H1 (cell line): ENCODE data around the gene KBTBD2. TPM values are rescaled to one million over a fixed set of nuclear protein-coding genes. Genes with fewer than 3 reads are reported as not detected.

Experiments
- CTCF ChIA-PET: fragments of 300-600 bp; sonication (Branson Sonifier 250); formaldehyde crosslinking; loops from one replicate; lab custom pipeline; 2021; ENCODE audit not compliant: partially characterized antibody; lab: Charles Lee
- POLR2A ChIA-PET: fragments of 300-600 bp; sonication (Branson Sonifier 250); formaldehyde crosslinking; loops from one replicate; lab custom pipeline; 2021; ENCODE audit warnings: inconsistent platforms; ENCODE audit not compliant: partially characterized antibody; lab: Charles Lee
- DNase-seq, 2 experiments: peaks; one replicate each; pipeline versions ENCODE4 v3.0.0 to v3.0.0-alpha.2; 2010 to 2022; ENCODE audit warnings: low spot score in 2 of 2, low read depth in 1 of 2, mixed read lengths in 1 of 2
- FAIRE-seq: peaks from 2 replicates; lab custom pipeline; 2011; peaks lifted over from hg19 to GRCh38; lab: Jason Lieb, UNC
- H2AFZ ChIP-seq: 2 replicates; pipeline ENCODE4 v1.8.1; 2012; ENCODE audit warnings: low read length, inconsistent platforms
- H2AK5ac ChIP-seq: 2 replicates; pipeline ENCODE4 v1.6.1; 2013; ENCODE audit warnings: low read depth, low read length
- H2BK120ac ChIP-seq: replicated peaks from 2 replicates; pipeline ENCODE3; 2013; ENCODE audit warnings: low read depth, low read length, inconsistent platforms
- H2BK12ac ChIP-seq: 2 replicates; pipeline ENCODE4 v1.6.1; 2013; ENCODE audit warnings: low read depth, low read length
- H2BK15ac ChIP-seq: 2 replicates; pipeline ENCODE4 v1.6.1; 2013; ENCODE audit warnings: low read length
- H2BK20ac ChIP-seq: 2 replicates; pipeline ENCODE4 v1.6.1; 2013; ENCODE audit warnings: low read length
- H2BK5ac ChIP-seq: 2 replicates; pipeline ENCODE4 v1.6.1; 2013; ENCODE audit warnings: low read depth, low read length
- H3K14ac ChIP-seq: 2 replicates; pipeline ENCODE4 v1.6.1; 2013; ENCODE audit warnings: inconsistent platforms; ENCODE audit not compliant: insufficient read length
- H3K18ac ChIP-seq: 2 replicates; pipeline ENCODE4 v1.6.1; 2013; ENCODE audit warnings: low read length; ENCODE audit errors: extremely low read depth
- H3K23ac ChIP-seq: 2 replicates; pipeline ENCODE4 v1.6.1; 2013; ENCODE audit warnings: inconsistent platforms; ENCODE audit not compliant: insufficient read length
- H3K23me2 ChIP-seq: 2 replicates; pipeline ENCODE4 v1.6.1; 2013; ENCODE audit warnings: low read depth, low read length
- H3K27ac ChIP-seq: 2 replicates; pipeline ENCODE4 v1.6.1; 2011; ENCODE audit warnings: low read depth, low read length, inconsistent platforms
- H3K27me3 ChIP-seq, 4 experiments: replicated peaks in 1 of 4; 1 replicate in 1 of 4; 2 replicates in 3 of 4; pipeline versions ENCODE4 v1.6.1 to v1.8.1; 2011 to 2013; ENCODE audit warnings: low read length in 3 of 4, mild to moderate bottlenecking in 3 of 4, inconsistent platforms in 2 of 4, mixed read lengths in 2 of 4, moderate library complexity in 1 of 4; ENCODE audit not compliant: control insufficient read depth in 3 of 4, insufficient read depth in 3 of 4; ENCODE audit errors: extremely low read depth in 1 of 4
- H3K36me3 ChIP-seq, 4 experiments: 2 replicates each; pipeline versions ENCODE4 v1.6.1 to v1.8.1; 2011 to 2013; ENCODE audit warnings: mild to moderate bottlenecking in 4 of 4, low read length in 3 of 4, moderate library complexity in 2 of 4, control low read depth in 1 of 4, inconsistent platforms in 1 of 4; ENCODE audit not compliant: insufficient read depth in 4 of 4, control insufficient read depth in 2 of 4
- H3K4ac ChIP-seq: replicated peaks from 2 replicates; pipeline ENCODE3; 2013; ENCODE audit warnings: low read length, low read depth, mixed read lengths, inconsistent platforms; ENCODE audit not compliant: insufficient read length
- H3K4me1 ChIP-seq, 4 experiments: replicated peaks in 1 of 4; 1 replicate in 1 of 4; 2 replicates in 3 of 4; pipeline versions ENCODE4 v1.6.1 to v1.8.1; 2011 to 2013; ENCODE audit warnings: low read length in 3 of 4, inconsistent platforms in 2 of 4, mixed read lengths in 1 of 4; ENCODE audit not compliant: insufficient read depth in 4 of 4, control insufficient read depth in 3 of 4
- H3K4me2 ChIP-seq, 2 experiments: 2 replicates each; pipeline versions ENCODE4 v1.6.1 to v1.8.1; 2011 to 2013; ENCODE audit warnings: low read depth in 2 of 2, low read length in 2 of 2, control low read depth in 1 of 2, inconsistent platforms in 1 of 2, mild to moderate bottlenecking in 1 of 2; ENCODE audit not compliant: insufficient read depth in 1 of 2
- H3K4me3 ChIP-seq, 4 experiments: fragments of 200-600, 300-600 bp in 1 of 4; sonication (generic), shearing (Covaris generic), sonication (Bioruptor Twin) in 1 of 4; 2 replicates each; pipeline versions ENCODE4 v1.5.1 to v1.8.1; 2011 to 2016; ENCODE audit warnings: low read length in 4 of 4, low read depth in 3 of 4, control low read depth in 2 of 4, inconsistent platforms in 2 of 4, mild to moderate bottlenecking in 2 of 4, mixed read lengths in 1 of 4, moderate library complexity in 1 of 4; ENCODE audit not compliant: insufficient read depth in 2 of 4; ENCODE audit errors: extremely low read depth in 1 of 4
- H3K56ac ChIP-seq: replicated peaks from 2 replicates; pipeline ENCODE3; 2013; ENCODE audit warnings: low read depth, mild to moderate bottlenecking, mixed read lengths, low read length, inconsistent platforms; ENCODE audit not compliant: insufficient read length
- H3K79me1 ChIP-seq: 2 replicates; pipeline ENCODE4 v1.6.1; 2013; ENCODE audit warnings: low read depth, low read length, control low read depth
- H3K79me2 ChIP-seq, 2 experiments: 2 replicates each; pipeline versions ENCODE4 v1.6.1 to v1.8.1; 2012 to 2013; ENCODE audit warnings: low read length in 2 of 2, mild to moderate bottlenecking in 2 of 2, inconsistent platforms in 1 of 2; ENCODE audit not compliant: insufficient read depth in 2 of 2, control insufficient read depth in 1 of 2
- H3K9ac ChIP-seq, 4 experiments: replicated peaks in 1 of 4; 1 replicate in 1 of 4; 2 replicates in 3 of 4; pipeline versions ENCODE4 v1.6.1 to v1.8.1; 2011 to 2013; ENCODE audit warnings: low read depth in 3 of 4, low read length in 3 of 4, control low read depth in 2 of 4, mild to moderate bottlenecking in 2 of 4, moderate library complexity in 2 of 4, inconsistent platforms in 1 of 4; ENCODE audit errors: extremely low read depth in 1 of 4
- H3K9me3 ChIP-seq, 2 experiments: 2 replicates each; pipeline versions ENCODE4 v1.6.1 to v1.8.1; 2012 to 2013; ENCODE audit warnings: mild to moderate bottlenecking in 2 of 2, moderate library complexity in 2 of 2, control low read depth in 1 of 2, inconsistent platforms in 1 of 2, low read depth in 1 of 2, low read length in 1 of 2, mixed read lengths in 1 of 2; ENCODE audit not compliant: insufficient read depth in 2 of 2
- H4K20me1 ChIP-seq, 2 experiments: replicated peaks in 1 of 2; 2 replicates each; pipeline versions ENCODE3 to v1.8.1; 2011 to 2013; ENCODE audit warnings: inconsistent platforms in 2 of 2, low read length in 2 of 2, mild to moderate bottlenecking in 1 of 2; ENCODE audit not compliant: insufficient read depth in 2 of 2, control insufficient read depth in 1 of 2
- H4K5ac ChIP-seq: 2 replicates; pipeline ENCODE4 v1.6.1; 2013; ENCODE audit warnings: low read length, low read depth, mixed read lengths, inconsistent platforms; ENCODE audit not compliant: insufficient read length
- H4K8ac ChIP-seq: 2 replicates; pipeline ENCODE4 v1.8.0; 2013; ENCODE audit warnings: mild to moderate bottlenecking, moderate library complexity, low read length, inconsistent platforms; ENCODE audit not compliant: insufficient read depth; ENCODE audit errors: extremely low read depth
- H4K91ac ChIP-seq: replicated peaks from 2 replicates; pipeline ENCODE3; 2013; ENCODE audit warnings: low read length, mixed read lengths, inconsistent platforms; ENCODE audit not compliant: insufficient read length
- EGR1 ChIP-seq: IDR thresholded peaks from 2 replicates; pipeline ENCODE4 v1.6.1; 2011; ENCODE audit warnings: low read depth, low read length, borderline replicate concordance
- EP300 ChIP-seq, 2 experiments: IDR thresholded peaks; 1 replicate in 1 of 2; 2 replicates in 1 of 2; pipeline ENCODE4 v1.6.1; 2011 to 2012; ENCODE audit warnings: low read depth in 2 of 2, low read length in 2 of 2, mild to moderate bottlenecking in 2 of 2, borderline replicate concordance in 1 of 2, inconsistent platforms in 1 of 2, moderate library complexity in 1 of 2
- FOSL1 ChIP-seq: IDR thresholded peaks from 2 replicates; pipeline ENCODE4 v1.6.1; 2011; ENCODE audit warnings: mild to moderate bottlenecking, low read depth, low read length, moderate library complexity; ENCODE audit not compliant: insufficient read depth
- GTF2F1 ChIP-seq: IDR thresholded peaks from 2 replicates; pipeline ENCODE4 v1.6.1; 2012; ENCODE audit warnings: low read depth, low read length, improper control_type of control experiment, borderline replicate concordance
- JUN ChIP-seq: IDR thresholded peaks from 2 replicates; pipeline ENCODE4 v1.6.1; 2011; ENCODE audit warnings: low read depth, mild to moderate bottlenecking, improper control_type of control experiment, low read length
- JUND ChIP-seq: IDR thresholded peaks from 2 replicates; pipeline ENCODE4 v1.6.1; 2011; ENCODE audit warnings: mild to moderate bottlenecking, improper control_type of control experiment, low read length
- KDM5A ChIP-seq: fragments of 200-600 bp; IDR thresholded peaks from 2 replicates; pipeline ENCODE4 v1.7.1; 2012; ENCODE audit warnings: mild to moderate bottlenecking, low read length, inconsistent platforms, mixed read lengths
- POU5F1 ChIP-seq: IDR thresholded peaks from 2 replicates; pipeline ENCODE4 v1.6.1; 2011; ENCODE audit warnings: low read depth, mild to moderate bottlenecking, low read length, moderate library complexity
- RBBP5 ChIP-seq: IDR thresholded peaks from 2 replicates; pipeline ENCODE4 v1.7.1; 2012; ENCODE audit warnings: low read depth, mild to moderate bottlenecking, inconsistent platforms, low read length, moderate library complexity, borderline replicate concordance
- RFX5 ChIP-seq: IDR thresholded peaks from 2 replicates; pipeline ENCODE4 v1.6.1; 2011; ENCODE audit warnings: low read depth, low read length, improper control_type of control experiment, borderline replicate concordance
- SRF ChIP-seq: IDR thresholded peaks from 2 replicates; pipeline ENCODE4 v1.6.1; 2011; ENCODE audit warnings: mild to moderate bottlenecking, low read depth, low read length, moderate library complexity
- TAF1 ChIP-seq: IDR thresholded peaks from 2 replicates; pipeline ENCODE4 v1.6.1; 2011; ENCODE audit warnings: mild to moderate bottlenecking, low read depth, low read length
- YY1 ChIP-seq: IDR thresholded peaks from 2 replicates; pipeline ENCODE4 v1.6.1; 2011; ENCODE audit warnings: low read depth, mild to moderate bottlenecking, low read length
- WGBS, 2 experiments: shearing (Covaris generic) in 1 of 2; methylation state at CpG; one replicate each; pipeline versions ENCODE4 v1.1.6 to v1.1.7; 2013 to 2015; ENCODE audit warnings: low lambda C conversion rate in 2 of 2, mixed read lengths in 2 of 2, inconsistent platforms in 1 of 2, low coverage in 1 of 2, missing lambda C conversion rate in 1 of 2; ENCODE audit not compliant: insufficient replicate concordance in 2 of 2, insufficient coverage in 1 of 2, insufficient read length in 1 of 2; ENCODE audit errors: extremely low coverage in 1 of 2, missing lambda C conversion rate in 1 of 2; 5-methylcytosine and 5-hydroxymethylcytosine counted together
- polyA plus RNA-seq, 7 experiments: library from polyadenylated mRNA; depleted of rRNA in 3 of 7; stranded (reverse) in 5 of 7; unstranded in 2 of 7; fragments of >200 nt in 5 of 7; fragments of 200-250 nt in 2 of 7; gene quantifications; 1 replicate in 5 of 7; 2 replicates in 1 of 7; 4 replicates in 1 of 7; pipeline versions ENCODE4 v1.2.1 to v1.2.3, GENCODE V29; 2011 to 2013; ENCODE audit warnings: missing spikeins in 2 of 7, mixed read lengths in 2 of 7
- total RNA-seq: library from RNA; stranded (reverse); fragmentation: NEBNext Ultra II Directional; extraction: Animal tissue kit (Norgen Biotek cat#: 25700); gene quantifications from 2 replicates; pipeline ENCODE4 v1.2.1, GENCODE V29; 2021

The KBTBD2 gene
- total and polyA plus RNA-seq, 2 of the 8 experiments (the other 6 are each of a cell fraction or from before 2014, with no cell fraction given): 13.1 to 25.7 TPM

- Histone ChIP-seq H3K23ac (no peak overlapping the region), H2BK120ac (no peak overlapping the region), H3K14ac (no peak overlapping the region), H3K9ac (no peak overlapping the region), H3K36me3 (no peaks in the 10 kb centered on the region), H3K4me3 (no peak overlapping the region), H3K9me3 (no peaks in the 10 kb centered on the region), H2AK5ac (no peak overlapping the region), H3K27me3 (no peaks in the 10 kb centered on the region; a peak in 1 of 7 replicates), H2BK20ac (no peak overlapping the region), H2BK15ac (no peak overlapping the region), H3K79me2 (no peaks in the 10 kb centered on the region), H3K18ac (no peak overlapping the region), H3K23me2 (0 out of 2 replicates have a peak, but pooled peaks cover 2% of the 10 kb centered on the region), H4K8ac (no peak overlapping the region), H3K79me1 (no peaks in the 10 kb centered on the region), H2BK12ac (no peak overlapping the region), H3K4me1 (no peaks in the 10 kb centered on the region; a peak in 1 of 7 replicates), H3K4ac (no peak overlapping the region), H2BK5ac (no peak overlapping the region), H4K20me1 (no peaks in the 10 kb centered on the region), H3K27ac (no peak overlapping the region), H4K91ac (no peak overlapping the region), H2AFZ (no peak overlapping the region), H4K5ac (no peak overlapping the region), H3K4me2 (no peak overlapping the region), H3K56ac (no peak overlapping the region)
- FAIRE-seq (no peak), DNase-seq (no peak)
- WGBS, 2 experiments: 90% methylated on average over 6 of the region's 7 CpGs; no CpG with 5 or more reads in 1 of the 2 experiments
- ChIA-PET POLR2A (interaction anchor here (0.5 to 2.1 kb wide), 4 partner anchors 9 to 208 kb away, joined by 3 to 11 read pairs (median 4); partner anchors contain the start of gene KBTBD2), CTCF (interaction anchor here (1.2 to 2.1 kb wide), 3 partner anchors 9 to 101 kb away, joined by 3 to 11 read pairs (median 3); no protein-coding TSS in a partner anchor)
- no peak for TF ChIP-seq EGR1
- TF ChIP-seq TAF1: no peak
- TF ChIP-seq POU5F1: no peak
- no peak for TF ChIP-seq RBBP5
- no peak for TF ChIP-seq KDM5A
- no peak for TF ChIP-seq RFX5
- no peak for TF ChIP-seq EP300 (IDR thresholded peaks at IDR 0.05; ENCODE audit: borderline replicate concordance in 1 of 2, low read depth in 2 of 2, low read length in 2 of 2)
- no peak for TF ChIP-seq SRF
- no peak for TF ChIP-seq YY1
- TF ChIP-seq JUND: no peak
- TF ChIP-seq GTF2F1: no peak
- no peak for TF ChIP-seq FOSL1
- no peak for TF ChIP-seq JUN
Measured at GRCh38 chr7:32901629-32902028, 10.1 kb upstream of the KBTBD2 start.
